Activated CD4-positive, alpha-beta T cell treated with anti-CD3 and anti-CD28 coated beads for 4 hours (primary cell): Measurements from ENCODE around the gene AMZ1.
"Not testable (repeated sequence)": the region's sequence is repeated elsewhere in the genome, so short reads cannot be mapped to it uniquely, and the experiment has no call there.

Experiments used
- DNase-seq, 2 donors: peaks; one replicate each; pipeline ENCODE4 v3.0.0-alpha.2; 2020

AMZ1 gene

DNA sequence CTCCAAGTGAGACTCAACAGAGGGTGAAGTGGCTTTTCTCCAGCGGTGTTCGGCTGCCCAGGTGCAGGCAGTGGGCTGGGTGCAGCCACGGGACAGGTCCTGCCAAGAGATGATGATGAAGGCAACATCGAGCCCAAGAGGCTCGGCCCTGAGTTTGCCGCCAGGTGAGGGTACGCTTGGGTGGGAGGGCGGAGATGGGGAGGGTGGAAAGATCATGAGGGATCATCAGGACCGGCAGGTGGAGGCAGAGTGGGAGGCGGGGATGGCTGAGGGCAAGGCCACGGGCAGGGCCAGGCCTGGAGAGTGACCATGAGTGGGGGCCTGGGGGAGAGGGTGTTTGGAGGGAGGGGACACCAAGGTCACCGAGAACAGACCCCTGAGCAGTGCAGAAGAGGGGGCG lies 17.8 kb upstream of the AMZ1 start:
- no peak for DNase-seq

DNA sequence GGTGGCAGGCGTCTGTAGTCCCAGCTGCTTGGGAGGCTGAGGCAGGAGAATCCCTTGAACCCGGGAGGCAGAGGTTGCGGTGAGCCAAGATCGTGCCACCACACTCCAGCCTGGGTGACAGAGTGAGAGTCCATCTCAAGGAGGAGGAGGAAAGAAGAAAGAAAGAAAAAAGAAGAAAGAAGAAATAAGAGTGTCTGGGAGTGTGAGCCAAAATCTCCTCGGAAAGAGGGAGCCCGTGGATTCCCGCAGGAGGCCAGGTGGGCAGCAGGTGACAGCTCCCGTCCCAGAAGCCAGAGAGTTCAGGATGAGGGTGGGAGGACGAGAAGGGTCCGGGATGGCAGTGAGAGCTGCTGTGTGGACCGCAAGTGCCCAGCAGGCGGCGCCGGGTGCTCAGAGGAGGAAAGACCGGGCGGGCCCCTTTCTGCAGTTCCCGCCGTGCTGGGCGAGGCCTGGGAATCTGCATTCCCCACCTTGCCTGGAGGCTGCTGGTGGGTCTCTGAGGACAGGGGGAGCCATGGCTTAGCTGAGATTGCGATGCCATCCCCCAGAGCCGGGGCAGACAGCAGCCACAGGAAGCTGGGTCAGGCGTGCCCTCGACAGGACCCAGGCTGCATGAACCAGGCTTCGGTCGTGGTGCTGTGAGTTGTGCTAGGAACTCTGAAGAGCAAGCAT lies 17.1 kb upstream of the AMZ1 start:
- DNase-seq = peak; percentile 66 to 68

DNA sequence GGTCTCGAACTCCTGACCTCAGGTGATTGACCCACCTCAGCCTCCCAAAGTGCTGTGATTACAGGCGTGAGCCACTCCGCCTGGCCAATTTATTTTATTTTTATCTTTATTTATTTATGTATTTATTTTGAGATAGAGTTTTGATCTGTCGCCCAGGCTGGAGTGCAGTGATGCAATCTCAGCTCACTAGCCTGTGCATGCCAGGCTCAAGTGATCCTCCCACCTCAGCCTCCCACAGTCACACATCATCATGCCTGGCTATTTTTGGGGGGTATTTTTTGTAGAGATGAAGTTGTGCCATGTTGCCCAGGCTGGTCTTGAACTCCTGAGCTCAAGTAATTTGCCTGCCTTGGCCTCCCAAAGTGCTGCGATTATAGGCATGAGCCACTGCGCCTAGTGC lies 14.8 kb upstream of the AMZ1 start:
- DNase-seq = not testable (repeated sequence)

DNA sequence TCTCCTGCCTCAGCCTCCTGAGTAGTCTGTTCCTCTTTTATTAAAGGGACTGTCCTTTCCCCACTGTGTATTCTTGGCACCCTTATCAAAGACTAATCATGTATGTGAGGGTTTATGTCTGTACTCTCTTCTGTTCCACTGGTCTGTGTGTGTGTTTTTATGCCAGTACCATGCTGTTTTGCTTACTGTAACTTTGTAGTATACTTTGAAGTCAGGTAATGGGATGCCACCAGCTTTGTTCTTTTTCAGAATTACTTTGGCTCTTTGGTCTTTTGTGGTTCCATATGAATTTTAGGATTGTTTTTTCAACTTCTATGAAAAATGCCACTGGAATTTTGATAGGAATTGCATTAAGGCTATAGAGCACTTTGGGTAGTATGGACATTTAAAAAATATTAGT lies 14.1 kb upstream of the AMZ1 start:
- no peak for DNase-seq

DNA sequence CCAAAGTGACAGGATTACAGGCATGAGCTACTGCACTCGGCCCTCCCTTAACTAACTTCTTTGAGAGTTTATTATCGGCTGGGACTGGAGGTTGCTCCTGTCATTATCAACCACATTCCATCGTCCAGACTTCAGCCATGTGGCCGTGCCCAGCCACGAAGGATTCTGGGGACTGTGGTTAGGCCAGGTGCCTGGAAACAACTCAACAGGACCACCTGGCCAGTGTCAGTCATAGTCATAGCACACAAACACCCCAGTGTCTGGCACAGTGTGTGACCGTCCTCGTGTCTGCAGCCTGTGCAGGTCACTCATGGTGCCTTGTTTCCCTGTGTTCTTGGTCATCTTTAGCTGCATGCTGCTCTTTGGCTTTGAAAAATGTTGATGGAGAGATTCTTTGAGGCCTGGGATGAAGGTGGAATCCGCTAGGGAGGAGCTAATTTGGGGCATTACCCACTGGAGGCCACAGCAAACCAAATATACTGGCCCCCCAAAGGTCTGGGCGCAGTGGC lies 12.7 kb upstream of the AMZ1 start:
- DNase-seq = no peak

DNA sequence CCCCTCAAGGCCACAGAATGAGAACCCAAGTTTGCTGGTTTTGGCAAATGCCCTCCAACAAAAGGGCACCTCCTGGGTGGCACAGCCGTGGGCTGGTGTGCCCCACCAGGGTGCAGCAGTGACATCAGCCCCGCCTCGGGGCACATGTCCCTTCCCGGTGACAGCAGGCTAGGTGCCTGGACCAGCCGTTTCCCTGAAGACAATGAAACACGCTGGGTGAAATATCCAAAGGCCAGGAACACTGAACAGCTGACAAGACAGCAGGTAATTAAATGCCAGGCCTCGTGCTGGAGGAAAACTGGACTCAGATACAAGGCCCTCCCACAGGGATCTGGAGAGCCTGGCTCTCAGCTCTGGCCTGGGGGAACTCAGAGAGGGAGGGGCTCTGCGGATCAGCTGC lies 11.4 kb upstream of the AMZ1 start:
- not testable (repeated sequence) for DNase-seq

DNA sequence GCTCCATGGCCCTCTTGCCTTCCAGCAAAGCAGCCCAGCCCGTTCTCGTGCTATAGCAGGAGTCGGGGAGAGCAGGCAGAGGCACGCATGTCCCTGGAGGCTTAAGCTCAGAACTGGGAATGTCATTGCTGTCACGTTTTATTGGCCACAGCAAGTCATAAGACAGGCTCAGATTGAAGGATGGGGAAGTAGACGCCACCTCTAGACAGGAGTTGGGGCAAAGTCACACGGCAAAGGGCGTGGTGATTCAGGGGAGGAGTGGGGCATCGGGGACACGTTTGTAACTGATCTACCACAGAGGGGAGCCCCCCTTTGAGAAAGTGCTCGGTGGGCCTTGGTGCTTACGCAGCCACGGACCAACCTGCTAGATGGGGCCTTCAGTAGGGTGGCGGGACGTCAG lies 9.5 kb upstream of the AMZ1 start:
- not testable (repeated sequence) for DNase-seq

DNA sequence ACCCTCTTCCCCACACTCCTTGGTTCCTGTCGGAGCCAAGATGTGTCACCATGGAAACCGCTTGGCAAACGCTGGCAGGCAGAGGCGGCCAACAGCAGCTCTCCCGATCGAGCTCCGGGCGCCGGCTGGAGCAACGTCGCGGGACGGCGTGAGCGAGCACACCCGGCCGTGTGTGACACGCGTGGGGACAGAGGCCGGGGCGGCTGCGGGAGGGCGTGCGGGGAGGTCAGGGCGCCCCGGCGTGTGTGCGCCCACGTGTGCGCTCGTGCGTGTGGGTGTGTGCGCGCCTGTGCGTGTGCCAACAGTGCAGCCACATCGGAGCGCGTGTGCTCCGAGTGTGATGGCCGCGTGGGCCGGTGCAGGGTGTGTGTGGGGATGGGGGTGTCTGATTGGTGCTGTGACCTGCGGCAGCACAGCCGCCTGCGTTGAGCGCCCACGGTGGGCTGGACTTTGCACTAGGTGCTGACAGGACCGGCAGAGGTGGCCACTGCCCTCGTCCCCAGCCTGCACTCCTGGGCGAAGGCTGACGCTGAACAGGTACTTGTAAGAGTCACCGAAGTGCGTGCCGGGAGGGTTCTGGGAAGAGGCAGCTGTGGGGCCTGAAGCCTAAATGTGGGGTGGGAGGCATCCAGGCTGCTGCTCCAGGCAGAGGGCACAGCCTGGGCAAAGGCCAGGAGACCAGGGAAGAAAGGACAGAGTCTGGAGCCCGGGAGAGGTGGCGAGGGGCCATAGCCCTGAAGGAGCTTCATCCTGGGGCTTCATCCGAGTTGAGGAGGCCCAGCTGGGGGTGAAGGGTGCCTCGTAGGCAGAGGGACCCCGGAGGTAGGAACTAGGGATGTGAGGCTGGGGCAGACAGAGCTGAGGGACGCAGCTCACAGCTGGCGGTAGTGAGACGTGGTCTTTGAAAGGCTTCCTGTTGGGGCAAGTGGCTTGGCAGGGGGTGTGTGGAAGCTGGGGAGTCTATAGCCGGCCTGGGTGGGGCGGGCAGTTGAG lies 8.6 kb upstream of the AMZ1 start:
- not testable (repeated sequence) for DNase-seq

DNA sequence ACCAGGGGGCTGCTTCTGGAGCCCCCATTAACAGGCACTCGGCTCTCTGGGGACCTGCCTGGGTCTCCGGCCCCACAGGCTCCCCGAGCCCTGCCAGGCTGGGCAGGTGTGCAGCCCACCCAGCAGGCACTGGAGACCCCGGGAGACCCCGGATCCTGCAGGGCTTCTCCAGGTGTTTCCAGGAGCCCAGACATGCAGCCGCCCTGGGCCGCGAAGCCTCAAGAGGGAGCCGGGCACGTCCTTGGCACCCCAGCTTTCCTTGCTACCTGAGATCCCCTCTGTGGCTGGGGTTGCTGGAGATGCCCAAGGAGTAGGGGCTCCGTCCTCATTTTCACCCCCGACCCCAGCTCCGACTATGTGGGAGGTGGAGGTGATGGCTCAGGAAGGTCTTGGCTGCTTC lies 7.7 kb upstream of the AMZ1 start:
- no peak for DNase-seq

DNA sequence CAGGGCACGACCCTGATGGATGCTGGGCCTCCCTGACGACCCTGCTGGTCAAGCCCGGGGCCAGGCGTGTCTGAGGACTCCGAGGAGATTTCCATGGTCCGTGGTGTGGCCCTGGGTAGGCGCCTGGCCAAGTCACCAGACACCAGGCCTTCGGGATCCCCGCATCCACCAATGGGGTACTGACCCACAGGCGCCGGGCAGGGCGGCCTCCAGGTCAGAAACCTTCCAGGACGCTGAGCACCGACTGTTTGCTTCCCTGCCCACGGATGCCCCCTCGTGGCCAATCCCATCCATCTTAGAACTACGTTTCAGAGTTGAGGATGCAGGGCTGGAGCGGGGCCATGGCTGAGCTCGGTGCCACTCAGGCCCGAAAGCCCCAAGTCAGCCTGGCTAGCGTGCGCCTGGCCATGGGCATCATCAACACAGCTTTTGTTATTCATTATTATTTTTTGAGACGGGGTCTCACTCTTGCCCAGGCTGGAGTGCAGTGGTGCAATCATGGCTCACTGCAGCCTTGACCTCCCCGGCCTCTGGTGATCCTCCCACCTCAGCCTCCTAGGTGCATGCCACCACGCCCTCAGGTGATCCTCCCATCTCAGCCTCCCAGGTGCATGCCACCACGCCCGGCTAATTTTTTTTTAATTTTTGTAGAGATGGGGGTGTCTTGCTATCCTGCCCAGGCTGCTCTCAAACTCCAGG lies 7.1 kb upstream of the AMZ1 start:
- peak; percentile 50 to 58 for DNase-seq

DNA sequence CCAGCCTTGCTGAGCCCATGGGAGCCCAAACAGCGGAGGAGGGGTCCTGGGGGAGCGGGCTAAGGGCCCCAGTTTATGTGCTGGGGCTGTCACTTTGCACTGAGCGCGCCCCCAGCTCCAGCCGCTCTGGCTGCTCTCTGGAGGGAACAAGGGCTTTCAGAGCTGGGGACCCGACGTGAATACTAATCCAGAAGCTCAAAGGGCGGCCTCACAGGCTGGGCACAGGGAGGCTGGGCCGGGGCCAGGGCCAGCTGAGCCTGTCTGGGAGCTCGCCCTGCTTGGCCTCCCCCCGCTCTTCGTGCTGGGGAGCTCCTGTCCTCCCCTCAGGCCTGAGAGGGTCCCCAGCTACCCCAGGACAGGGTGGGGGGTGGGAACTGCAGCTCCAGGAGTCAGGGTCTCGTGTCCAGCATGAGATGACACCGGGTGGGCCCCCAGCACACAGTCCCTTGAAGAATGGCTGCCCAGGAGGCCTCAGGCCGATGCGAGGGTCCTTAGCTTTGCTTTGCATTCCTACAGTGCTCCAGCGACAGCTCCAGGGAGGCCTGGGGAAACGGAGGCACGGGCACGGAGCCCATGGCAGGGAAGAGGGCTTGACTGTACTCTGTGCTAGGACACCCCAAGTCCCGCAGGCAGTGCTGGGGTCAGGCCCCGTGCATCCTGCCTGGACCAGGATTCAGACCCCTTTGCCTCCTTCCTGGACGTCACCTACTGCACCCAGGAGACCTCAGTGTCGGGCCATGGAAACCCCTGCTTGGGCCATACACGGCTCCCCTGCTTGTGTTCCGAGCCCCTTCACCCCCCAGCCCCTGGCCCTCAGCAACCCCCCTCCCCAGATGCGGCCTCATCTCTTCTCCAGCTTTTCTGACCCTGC lies 5.8 kb upstream of the AMZ1 start:
- no peak for DNase-seq

DNA sequence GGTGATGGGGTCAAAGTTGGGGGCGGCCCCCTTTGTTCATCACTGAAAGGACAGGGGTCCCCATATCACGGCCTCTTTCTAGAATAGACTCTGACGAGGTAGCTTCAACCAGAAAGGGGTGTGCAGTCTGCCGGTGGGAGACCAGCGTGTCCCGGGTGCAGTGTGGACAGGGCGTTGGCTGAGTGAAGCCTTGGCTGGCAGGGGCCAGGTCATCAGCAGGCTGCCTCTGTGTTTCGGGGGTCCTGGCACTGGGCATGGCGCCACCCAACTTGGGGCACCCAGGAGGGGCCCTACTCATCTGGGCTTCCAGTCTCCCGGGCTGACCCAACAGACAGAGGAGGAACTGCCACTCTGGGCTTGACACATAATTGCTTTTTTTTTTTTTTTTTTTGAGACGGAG lies 3.5 kb upstream of the AMZ1 start:
- DNase-seq = no peak

DNA sequence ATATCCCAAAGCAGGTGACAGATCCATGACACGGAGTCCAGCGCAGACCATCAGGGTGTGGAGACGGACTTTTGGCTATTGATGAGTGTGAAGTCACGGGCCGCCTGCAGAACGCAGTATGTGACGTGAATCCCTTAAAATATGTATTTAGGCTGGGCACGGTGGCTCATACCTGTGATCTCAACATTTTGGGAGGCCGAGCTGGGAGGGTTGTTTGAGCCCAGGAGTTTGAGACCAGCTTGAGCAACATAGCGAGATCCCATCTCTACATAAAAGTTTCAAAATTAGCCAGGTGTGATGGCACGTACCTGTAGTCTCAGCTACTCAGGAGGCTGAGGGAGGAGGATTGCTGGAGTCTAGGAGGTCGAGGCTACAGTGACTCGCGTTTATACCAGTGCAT lies 1.9 kb upstream of the AMZ1 start:
- DNase-seq = no peak

DNA sequence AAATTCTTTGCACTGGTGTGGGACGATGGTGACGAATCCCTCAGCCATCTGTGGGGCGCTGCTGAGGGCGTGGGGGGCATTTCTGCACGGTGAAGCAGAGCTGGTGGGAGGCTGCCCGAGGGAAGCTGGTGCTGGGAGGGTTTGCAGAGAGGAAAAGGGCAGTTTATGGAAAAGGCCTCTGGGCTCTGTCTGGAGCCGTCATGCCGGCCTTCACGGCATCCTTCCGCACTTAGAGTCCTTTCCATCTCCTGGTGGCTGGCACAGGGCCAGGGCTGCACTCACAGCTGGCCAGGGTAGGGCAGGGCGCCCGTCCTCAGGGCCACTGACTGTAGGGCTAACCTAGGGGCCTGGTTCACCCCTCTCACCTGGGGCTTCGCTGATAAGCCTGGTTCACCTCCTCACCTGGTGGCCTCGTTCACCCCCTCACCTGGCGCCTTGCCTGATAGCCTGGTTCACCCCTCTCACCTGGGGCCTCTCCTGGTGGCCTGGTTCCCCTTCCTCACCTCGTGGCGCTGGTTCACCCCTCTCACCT lies 598 bp upstream of the AMZ1 start:
- no peak for DNase-seq

DNA sequence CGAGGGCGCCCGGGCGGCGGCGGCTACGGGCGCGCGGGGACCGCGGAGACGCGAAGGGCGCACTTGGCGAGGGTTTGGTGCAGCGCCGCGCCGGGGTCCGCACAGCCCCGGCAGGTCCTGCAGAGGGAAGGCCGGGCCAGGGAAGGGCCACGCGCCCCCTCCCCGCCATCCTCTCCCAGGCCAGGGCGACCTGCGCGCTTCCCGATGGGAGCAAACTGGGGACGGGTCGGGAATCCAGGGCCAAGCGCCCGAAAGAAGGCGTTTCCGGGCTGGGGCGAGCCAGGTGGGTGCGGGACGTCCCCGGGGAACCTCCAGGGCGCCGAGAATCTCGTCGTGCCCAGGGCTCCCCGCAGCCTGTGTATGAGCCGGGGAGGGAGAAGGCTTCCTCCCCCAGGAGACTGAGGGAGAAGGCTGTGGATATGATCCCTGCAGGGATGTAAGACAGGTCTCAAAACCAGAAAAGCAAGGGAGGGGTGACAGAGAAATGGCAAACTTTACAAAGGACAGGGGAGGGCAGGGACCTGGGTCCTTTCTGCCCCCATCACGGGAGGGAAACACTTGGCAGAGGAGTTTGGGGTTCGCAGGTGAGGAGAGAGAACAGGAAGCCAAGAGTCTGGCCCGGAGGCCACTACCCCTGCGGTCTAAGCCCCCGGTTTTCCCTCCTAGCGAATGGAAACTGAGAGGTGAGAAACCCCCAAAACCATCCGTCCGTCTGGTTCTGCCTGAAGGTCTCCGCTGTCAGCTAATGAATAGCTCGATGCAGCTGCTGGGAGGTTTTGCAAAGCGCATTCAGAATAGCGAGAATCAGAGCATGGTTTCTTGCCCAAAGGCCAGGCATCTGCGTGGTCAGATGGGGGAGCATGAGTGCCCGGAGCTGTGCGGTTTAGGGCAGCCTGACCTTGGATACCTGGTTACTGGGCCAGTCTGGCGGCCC lies 674 bp downstream of the AMZ1 start:
- no peak for DNase-seq

DNA sequence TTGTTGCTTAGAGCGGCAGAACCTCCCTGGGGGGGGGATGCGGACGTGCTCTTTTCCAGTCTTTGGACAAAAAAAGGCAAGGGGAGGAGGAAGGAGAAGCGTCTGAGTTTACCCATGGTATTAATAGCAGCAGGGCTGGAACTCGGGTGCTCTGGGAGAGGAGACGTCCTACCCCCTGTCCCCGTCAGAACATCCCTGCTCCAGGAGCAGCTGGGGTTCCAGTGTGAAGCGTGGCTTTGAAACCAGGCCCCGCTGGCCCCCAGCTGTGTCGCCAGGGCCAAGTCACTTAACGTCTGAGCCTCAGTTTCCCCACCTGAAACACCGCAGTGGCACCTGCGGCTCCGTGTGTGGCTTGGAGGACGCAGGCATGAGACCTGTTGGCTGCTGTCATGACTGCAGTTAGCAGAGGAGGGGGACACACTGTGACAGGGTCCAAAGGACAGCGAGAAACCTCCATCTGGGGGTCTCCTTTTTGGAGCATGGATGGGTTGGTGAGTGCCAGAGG lies 1.4 kb downstream of the AMZ1 start:
- DNase-seq = no peak

DNA sequence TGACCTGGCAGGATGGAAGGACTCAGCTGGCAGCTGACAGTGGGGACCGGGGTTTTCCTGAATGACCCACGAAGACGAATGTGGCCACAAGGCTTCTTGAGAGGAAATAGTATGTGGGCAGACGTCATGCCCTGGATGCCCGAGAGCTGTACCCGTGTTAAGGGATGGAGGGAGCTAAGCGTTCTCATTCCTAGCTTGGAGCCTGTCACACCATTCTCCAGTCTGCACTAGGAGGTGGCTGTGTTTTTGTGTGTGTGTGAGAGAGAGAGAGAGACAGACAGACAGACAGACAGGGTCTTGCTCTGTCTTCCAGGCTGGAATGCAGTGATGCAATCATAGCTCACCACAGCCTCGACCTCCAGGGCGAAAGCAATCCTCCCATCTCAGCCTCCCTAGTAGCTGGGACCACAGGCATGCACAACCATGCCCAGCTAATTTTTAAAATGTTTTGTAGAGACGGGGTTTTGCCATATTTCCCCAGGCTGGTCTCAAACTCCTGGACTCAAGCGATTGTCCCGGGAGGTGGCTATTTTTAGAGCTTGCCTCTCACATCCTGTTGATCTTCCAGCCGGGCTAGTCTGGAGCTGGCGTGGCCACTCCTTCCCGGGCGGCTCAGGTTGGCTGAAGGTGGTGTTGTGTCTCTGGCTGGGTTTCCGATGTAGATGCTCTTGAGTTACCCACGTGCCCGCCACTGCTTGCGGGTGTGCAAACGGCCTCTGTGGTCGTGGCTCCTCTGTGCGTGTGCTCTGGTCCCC lies 2.1 kb downstream of the AMZ1 start:
- no peak for DNase-seq

DNA sequence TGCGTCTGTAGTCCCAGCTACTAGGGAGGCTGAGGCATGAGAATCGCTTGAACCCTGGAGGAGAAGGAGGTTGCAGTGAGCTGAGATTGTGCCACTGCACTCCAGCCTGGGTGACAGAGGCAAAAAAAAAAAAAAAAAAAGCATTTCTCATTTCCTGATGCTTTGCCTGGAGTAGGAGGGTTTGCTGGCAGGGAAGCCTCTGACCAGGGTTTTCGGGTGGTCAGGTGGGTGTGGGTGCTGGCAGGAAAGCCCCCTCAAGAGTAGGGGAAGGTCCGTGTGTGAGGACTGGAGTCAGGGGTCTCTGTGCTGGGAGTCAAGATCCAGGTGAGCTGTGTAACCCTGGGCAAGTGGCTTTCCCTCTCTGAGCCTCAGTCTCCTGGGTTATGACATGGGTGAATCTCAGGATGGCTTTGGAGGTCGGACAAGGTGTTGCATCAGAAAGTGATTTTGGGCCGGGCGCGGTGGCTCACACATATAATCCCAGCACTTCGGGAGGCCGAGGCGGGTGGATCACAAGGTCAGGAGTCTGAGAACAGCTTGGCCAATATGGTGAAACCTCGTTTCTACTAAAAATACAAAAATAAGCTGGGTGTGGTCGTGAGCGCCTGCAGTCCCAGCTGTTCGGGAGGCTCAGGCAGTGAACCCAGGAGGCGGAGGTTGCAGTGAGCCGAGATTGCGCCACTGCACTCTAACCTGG lies 3.2 kb downstream of the AMZ1 start:
- no peak for DNase-seq

DNA sequence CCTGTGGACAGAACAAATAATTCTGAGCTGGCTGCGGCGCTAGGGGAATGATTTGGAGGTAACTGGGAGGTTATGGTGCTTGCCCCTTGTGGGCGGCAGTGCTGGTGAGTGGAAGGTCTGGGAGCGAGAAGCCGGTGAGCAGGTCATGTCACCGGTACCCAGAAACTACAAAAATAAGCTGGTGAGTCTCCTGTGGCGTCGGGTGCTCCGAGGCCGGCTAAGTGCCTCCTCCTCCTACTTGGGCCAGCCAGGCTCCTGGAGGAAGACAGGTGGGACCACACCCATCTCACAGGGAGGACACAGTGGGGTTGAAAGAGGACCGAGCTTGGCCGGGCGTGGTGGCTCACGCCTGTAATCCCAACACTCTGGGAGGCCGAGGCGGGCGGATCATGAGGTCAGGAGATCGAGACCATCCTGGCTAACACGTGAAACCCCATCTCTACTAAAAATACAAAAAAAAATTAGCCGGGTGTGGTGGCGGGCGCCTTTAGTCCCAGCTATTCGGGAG lies 4.0 kb downstream of the AMZ1 start:
- not testable (repeated sequence) for DNase-seq
